NCI-H345 (cell line): ENCODE results near the gene MTERF4.

Experiments used
- DNase-seq: peaks from one replicate; lab custom pipeline; 2025; lab: John Stamatoyannopoulos, UW

The MTERF4 gene

GRCh38 chr2:241102239-241102803, at the start of gene MTERF4:
Gene MTERF4 (minus strand): TSS chr2:241102287. CDS start chr2:241102273, 14 bp downstream.
- peak; percentile 91 for DNase-seq

GRCh38 chr2:241150660-241151530, 48.8 kb upstream of the MTERF4 start:
- DNase-seq: no peak

- peak; percentile 98 for DNase-seq
Measured at GRCh38 chr2:241149925-241150659, 48.0 kb upstream of the MTERF4 start, which contains the start of gene PPP1R7. Gene PPP1R7 (plus strand): TSS chr2:241150467. CDS start chr2:241150496, 29 bp downstream.

- DNase-seq: no peak
Measured at GRCh38 chr2:241149675-241149924, 47.5 kb upstream of the MTERF4 start.

- peak; percentile 99 for DNase-seq
Measured at GRCh38 chr2:241148891-241149674, 47.0 kb upstream of the MTERF4 start, which contains the start of gene PASK. Gene PASK (minus strand): TSS chr2:241149472. CDS start chr2:241143032, 6,440 bp downstream.

GRCh38 chr2:241148239-241148638, 46.2 kb upstream of the MTERF4 start:
- no peak for DNase-seq

- DNase-seq: no peak
Measured at GRCh38 chr2:241147336-241147735, 45.2 kb upstream of the MTERF4 start.

- DNase-seq: no peak
Measured at GRCh38 chr2:241146286-241146685, 44.2 kb upstream of the MTERF4 start.

GRCh38 chr2:241142593-241142992, 40.5 kb upstream of the MTERF4 start:
- no peak for DNase-seq

- no peak for DNase-seq
Measured at GRCh38 chr2:241142063-241142462, 40.0 kb upstream of the MTERF4 start.

- no peak for DNase-seq
Measured at GRCh38 chr2:241141214-241141770, 39.2 kb upstream of the MTERF4 start.

- no peak for DNase-seq
Measured at GRCh38 chr2:241140445-241140840, 38.4 kb upstream of the MTERF4 start.

- no peak for DNase-seq
Measured at GRCh38 chr2:241139531-241140444, 37.7 kb upstream of the MTERF4 start.

GRCh38 chr2:241138471-241138870, 36.4 kb upstream of the MTERF4 start:
- no peak for DNase-seq

GRCh38 chr2:241137276-241138190, 35.4 kb upstream of the MTERF4 start:
- DNase-seq: no peak

GRCh38 chr2:241136661-241137260, 34.7 kb upstream of the MTERF4 start:
- no peak for DNase-seq

GRCh38 chr2:241136191-241136590, 34.1 kb upstream of the MTERF4 start:
- no peak for DNase-seq

GRCh38 chr2:241135737-241136136, 33.6 kb upstream of the MTERF4 start:
- no peak for DNase-seq

- no peak for DNase-seq
Measured at GRCh38 chr2:241134711-241135110, 32.6 kb upstream of the MTERF4 start.
